CD4-positive, alpha-beta T cell (primary cell): ENCODE data around the gene ADAM22. TPM values are rescaled to one million over a fixed set of nuclear protein-coding genes. Genes with fewer than 3 reads are reported as not detected.

Experiments
- ATAC-seq: fragments of 200-7000 bp; cut with Tn5 transposase; one replicate; pipeline ENCODE4 v1.10.0; 2022; ENCODE audit warnings: mild to moderate bottlenecking; ENCODE audit not compliant: poor library complexity
- CTCF ChIA-PET: fragments of 350-600 bp; sonication (Branson Sonifier 250); formaldehyde crosslinking; loops from one replicate; lab custom pipeline; 2021; ENCODE audit warnings: antibody characterized with exemption, inconsistent platforms; lab: Charles Lee
- POLR2A ChIA-PET: fragments of 350-600 bp; sonication (Branson Sonifier 250); formaldehyde crosslinking; loops from one replicate; lab custom pipeline; 2021; ENCODE audit warnings: antibody characterized with exemption, inconsistent platforms; lab: Charles Lee
- DNase-seq, 14 experiments: peaks; one replicate each; pipeline ENCODE4 v3.0.0-alpha.2; 2013 to 2020; ENCODE audit warnings: mixed read lengths in 2 of 14
- H3K27ac ChIP-seq, 2 donors: one replicate each; pipeline versions ENCODE4 v1.5.1 to v1.7.0; 2013; ENCODE audit warnings: low read length in 2 of 2, low read depth in 1 of 2, mild to moderate bottlenecking in 1 of 2
- H3K27me3 ChIP-seq, 2 experiments: 1 replicate in 1 of 2; 2 replicates in 1 of 2; pipeline versions ENCODE4 v1.6.1 to v1.7.0; 2013; ENCODE audit warnings: low read length in 2 of 2, control low read depth in 1 of 2, mild to moderate bottlenecking in 1 of 2, moderate library complexity in 1 of 2; ENCODE audit not compliant: insufficient read depth in 2 of 2, control insufficient read depth in 1 of 2
- H3K36me3 ChIP-seq: one replicate; pipeline ENCODE4 v1.6.1; 2013; ENCODE audit warnings: low read length, control low read depth; ENCODE audit not compliant: insufficient read depth
- H3K4me1 ChIP-seq: one replicate; pipeline ENCODE4 v1.6.1; 2013; ENCODE audit warnings: low read length, control low read depth; ENCODE audit not compliant: insufficient read depth
- H3K4me3 ChIP-seq: one replicate; pipeline ENCODE4 v1.5.1; 2013; ENCODE audit warnings: mild to moderate bottlenecking, low read length, moderate library complexity
- H3K9me3 ChIP-seq, 2 experiments: 1 replicate in 1 of 2; 2 replicates in 1 of 2; pipeline versions ENCODE4 v1.6.1 to v1.7.0; 2013; ENCODE audit warnings: low read length in 2 of 2, mild to moderate bottlenecking in 2 of 2, control low read depth in 1 of 2, moderate library complexity in 1 of 2; ENCODE audit not compliant: control insufficient read depth in 1 of 2, insufficient read depth in 1 of 2
- H3K27ac Mint-ChIP-seq: one replicate; pipeline ENCODE4 v1.8.0; 2020; ENCODE audit warnings: mixed read lengths
- H3K27me3 Mint-ChIP-seq: one replicate; pipeline ENCODE4 v1.8.0; 2021; ENCODE audit warnings: mixed read lengths
- H3K36me3 Mint-ChIP-seq: one replicate; pipeline ENCODE4 v1.8.0; 2021; ENCODE audit warnings: low read depth, mixed read lengths
- H3K4me1 Mint-ChIP-seq: one replicate; pipeline ENCODE4 v1.8.0; 2021; ENCODE audit warnings: low read depth, mixed read lengths
- H3K4me3 Mint-ChIP-seq: one replicate; pipeline ENCODE4 v1.8.0; 2020; ENCODE audit warnings: mild to moderate bottlenecking, mixed read lengths
- H3K9me3 Mint-ChIP-seq: one replicate; pipeline ENCODE4 v1.8.0; 2020; ENCODE audit warnings: mixed read lengths
- CTCF ChIP-seq: fragments of 200-600 bp; IDR thresholded peaks from one replicate; pipeline ENCODE4 v1.8.0; 2022; ENCODE audit warnings: antibody characterized with exemption, mild to moderate bottlenecking
- intact Hi-C, 2 experiments: fragments of 100-400 bp; cut with DNase I in 1 of 2; cut with micrococcal nuclease in 1 of 2; formaldehyde crosslinking; loops; one replicate each; pipeline versions ENCODE4 v1.15.1 to v1.9.0; 2023 to 2025; cut with DNase I, micrococcal nuclease
- total RNA-seq, 174 experiments: library from RNA in 2 of 174; stranded (reverse) in 2 of 174; gene quantifications; one replicate each; pipeline ENCODE4 v1.2.3 and lab custom pipeline; 2021 to 2026

The ADAM22 gene
- total RNA-seq, 2 experiments from 2014 or later, result 0.60 to 0.64 TPM

DNA sequence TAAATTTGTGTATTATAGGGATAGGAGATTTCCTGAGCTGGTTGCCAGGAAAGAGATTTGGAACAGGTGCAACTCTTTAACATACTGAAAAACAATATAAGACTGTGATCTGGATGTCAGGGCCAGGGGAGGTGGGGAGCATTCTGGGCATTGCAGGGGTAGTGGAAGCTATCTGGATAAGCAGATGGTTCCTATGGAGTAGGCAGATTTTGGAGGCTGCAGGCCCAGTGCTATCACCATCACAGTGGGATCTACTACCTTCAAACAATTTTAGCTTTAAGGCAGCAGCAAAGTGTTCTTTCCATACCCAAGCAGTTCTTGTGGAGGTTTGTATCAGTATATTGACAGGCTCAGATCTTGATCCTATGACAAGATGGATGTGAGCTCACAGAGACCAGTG, 71.1 kb downstream of the ADAM22 start:
- no peak for TF ChIP-seq CTCF
- POLR2A ChIA-PET, result no interaction called here
- no peaks in the 10 kb centered on the region for H3K27me3 Mint-ChIP-seq
- ATAC-seq (no peak), DNase-seq (no peak)
- no peaks in the 10 kb centered on the region for H3K4me1 Mint-ChIP-seq
- intact Hi-C loops, result no loop called here
- no peaks in the 10 kb centered on the region for H3K9me3 ChIP-seq
- no peaks in the 10 kb centered on the region for H3K27me3 ChIP-seq
- no peak overlapping the region for H3K27ac ChIP-seq
- H3K9me3 Mint-ChIP-seq, result no peaks in the 10 kb centered on the region
- CTCF ChIA-PET, result no interaction called here
- H3K4me3 Mint-ChIP-seq, result no peak overlapping the region
- no peak overlapping the region for H3K27ac Mint-ChIP-seq
- no peaks in the 10 kb centered on the region for H3K4me1 ChIP-seq
- H3K36me3 ChIP-seq, result no peaks in the 10 kb centered on the region
- no peak overlapping the region for H3K4me3 ChIP-seq
- no peaks in the 10 kb centered on the region for H3K36me3 Mint-ChIP-seq

GRCh38 chr7:88009651-88010050, 75.6 kb downstream of the ADAM22 start:
- no peak for DNase-seq
- H3K9me3 ChIP-seq, result no peaks in the 10 kb centered on the region
- intact Hi-C loops, result no loop called here
- H3K4me1 Mint-ChIP-seq, result no peaks in the 10 kb centered on the region
- no peak overlapping the region for H3K27ac ChIP-seq
- H3K27me3 Mint-ChIP-seq, result no peaks in the 10 kb centered on the region
- no peak overlapping the region for H3K4me3 ChIP-seq
- no peak for TF ChIP-seq CTCF
- CTCF ChIA-PET, result no interaction called here
- H3K4me1 ChIP-seq, result no peaks in the 10 kb centered on the region
- no peak overlapping the region for H3K4me3 Mint-ChIP-seq
- no peak for ATAC-seq
- POLR2A ChIA-PET, result no interaction called here
- H3K27ac Mint-ChIP-seq, result no peak overlapping the region
- H3K27me3 ChIP-seq, result no peaks in the 10 kb centered on the region
- no peaks in the 10 kb centered on the region for H3K36me3 Mint-ChIP-seq
- no peaks in the 10 kb centered on the region for H3K9me3 Mint-ChIP-seq
- no peaks in the 10 kb centered on the region for H3K36me3 ChIP-seq

DNA sequence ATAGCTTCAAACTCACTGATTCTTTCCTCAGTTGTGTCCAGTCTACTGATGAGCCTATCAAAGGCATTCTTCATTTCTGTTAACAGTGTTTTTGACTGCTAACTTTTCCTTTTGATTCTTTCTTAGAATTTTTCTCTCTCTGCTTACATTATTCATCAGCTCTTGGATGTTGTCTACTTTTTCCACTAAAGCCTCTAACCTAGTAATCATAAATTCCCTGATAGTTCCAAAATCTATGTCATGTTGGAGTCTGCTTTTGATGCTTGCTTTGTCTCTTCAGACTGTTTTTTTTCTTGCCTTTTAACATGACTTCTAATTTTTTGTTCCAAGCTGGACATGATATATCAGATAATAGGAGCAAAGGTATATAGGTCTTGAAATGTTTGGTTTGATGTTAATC, 78.0 kb downstream of the ADAM22 start:
- Mint-ChIP-seq H3K4me1 (no peaks in the 10 kb centered on the region), H3K27ac (no peak overlapping the region)

More for the DNA sequence above, 78.0 kb downstream of the ADAM22 start:
- no peak for ATAC-seq
- no peak overlapping the region for H3K27ac ChIP-seq
- DNase-seq, result no peak
- no peak for TF ChIP-seq CTCF
- no peaks in the 10 kb centered on the region for H3K4me1 ChIP-seq
- intact Hi-C loops, result no loop called here
- H3K36me3 ChIP-seq, result no peaks in the 10 kb centered on the region
- H3K9me3 ChIP-seq, result no peaks in the 10 kb centered on the region
- H3K4me3 ChIP-seq, result no peak overlapping the region
- H3K27me3 ChIP-seq, result no peaks in the 10 kb centered on the region
- Mint-ChIP-seq H3K36me3 (no peaks in the 10 kb centered on the region), H3K27me3 (no peaks in the 10 kb centered on the region), H3K9me3 (no peaks in the 10 kb centered on the region), H3K4me3 (no peak overlapping the region)
- ChIA-PET CTCF (no interaction called here), POLR2A (no interaction called here)
